Panc1 (cell line): ENCODE measurements around the gene NSRP1.

ENCODE experiments used
- CTCF ChIP-seq: fragments of 450-650 bp; IDR thresholded peaks from 2 replicates; pipeline ENCODE4 v1.5.1; 2017; ENCODE audit warnings: mild to moderate bottlenecking
- POLR2AphosphoS5 ChIP-seq: IDR thresholded peaks from 2 replicates; pipeline ENCODE4 v1.6.1; 2012; ENCODE audit warnings: mild to moderate bottlenecking, low read depth, low read length, moderate library complexity
- SIN3A ChIP-seq: IDR thresholded peaks from 2 replicates; pipeline ENCODE4 v1.6.1; 2012; ENCODE audit warnings: low read depth, mild to moderate bottlenecking, low read length, moderate library complexity, borderline replicate concordance; ENCODE audit not compliant: insufficient read depth

- TF ChIP-seq CTCF = no peak
- TF ChIP-seq SIN3A = no peak
- TF ChIP-seq POLR2AphosphoS5 = no peak
Observed at GRCh38 chr17:30116345-30116660, 313 bp upstream of the NSRP1 start.
